Measurements from ENCODE around the gene FBRSL1. TPM values are rescaled to one million over a fixed set of nuclear protein-coding genes. Genes with fewer than 3 reads are reported as not detected.

FBRSL1 gene
- total and polyA plus RNA-seq, 3 donors from 2014 or later: 51.1 to 98.9 (median 88.3) TPM

- Histone ChIP-seq H3K36me3 (ENCODE audit: low read depth, missing control alignments) (no peaks in the 10 kb centered on the region), H3K4me3 (no peak overlapping the region), H3K9me3 (no peaks in the 10 kb centered on the region), H3K27ac (no peak overlapping the region), H3K27me3 (no peaks in the 10 kb centered on the region), H3K4me1 (no peaks in the 10 kb centered on the region)
- WGBS, 2 donors: 79% methylated on average over 23 to 31 of the region's 38 CpGs
- intact Hi-C loops (cut with DNase I; ENCODE audit: low total_unique reads): no loop called here
- TF ChIP-seq CTCF (IDR thresholded peaks at IDR 0.05) (no peak), POLR2A (IDR thresholded peaks at IDR 0.05) (no peak)
- no peak for DNase-seq
Measured at GRCh38 chr12:132456944-132457495, 32.9 kb upstream of the FBRSL1 start.

- no peak overlapping the region for H3K4me3 ChIP-seq
- H3K9me3 ChIP-seq: no peaks in the 10 kb centered on the region
- no peak for DNase-seq
- H3K4me1 ChIP-seq: no peaks in the 10 kb centered on the region
- no peaks in the 10 kb centered on the region for H3K36me3 ChIP-seq (ENCODE audit: low read depth, missing control alignments)
- TF ChIP-seq POLR2A (IDR thresholded peaks at IDR 0.05) (no peak), CTCF (IDR thresholded peaks at IDR 0.05) (no peak)
- no peaks in the 10 kb centered on the region for H3K27me3 ChIP-seq
- 84 to 88% methylated on average over 3 to 8 of the region's 8 CpGs for WGBS, 2 donors
- H3K27ac ChIP-seq: no peak overlapping the region
- intact Hi-C loops (cut with DNase I; ENCODE audit: low total_unique reads): no loop called here
Measured at GRCh38 chr12:132458441-132458840, 31.5 kb upstream of the FBRSL1 start.

GRCh38 chr12:132458846-132459641 is 30.9 kb upstream of the FBRSL1 start:
- no peaks in the 10 kb centered on the region for H3K9me3 ChIP-seq
- 82 to 83% methylated on average over 14 to 28 of the region's 28 CpGs for WGBS, 2 donors
- no peak overlapping the region for H3K4me3 ChIP-seq
- H3K4me1 ChIP-seq: no peaks in the 10 kb centered on the region
- H3K36me3 ChIP-seq (ENCODE audit: low read depth, missing control alignments): no peaks in the 10 kb centered on the region
- intact Hi-C loops (cut with DNase I; ENCODE audit: low total_unique reads): no loop called here
- TF ChIP-seq POLR2A (IDR thresholded peaks at IDR 0.05): no peak
- TF ChIP-seq CTCF (IDR thresholded peaks at IDR 0.05): no peak
- DNase-seq: no peak
- no peaks in the 10 kb centered on the region for H3K27me3 ChIP-seq
- H3K27ac ChIP-seq: no peak overlapping the region

- H3K36me3 ChIP-seq (ENCODE audit: low read depth, missing control alignments): no peaks in the 10 kb centered on the region
- no peaks in the 10 kb centered on the region for H3K9me3 ChIP-seq
- H3K4me1 ChIP-seq: no peaks in the 10 kb centered on the region
- H3K27me3 ChIP-seq: no peaks in the 10 kb centered on the region
- DNase-seq: no peak
- intact Hi-C loops (cut with DNase I; ENCODE audit: low total_unique reads): no loop called here
- H3K27ac ChIP-seq: no peak overlapping the region
- TF ChIP-seq POLR2A (IDR thresholded peaks at IDR 0.05) (no peak), CTCF (IDR thresholded peaks at IDR 0.05) (no peak)
- H3K4me3 ChIP-seq: no peak overlapping the region
- 83 to 88% methylated on average over 7 to 13 of the region's 13 CpGs for WGBS, 2 donors
Measured at GRCh38 chr12:132460571-132460970, 29.4 kb upstream of the FBRSL1 start.
